ENCODE measurements around the gene AKAP17A.
"Not testable (repeated sequence)": the region's sequence is repeated elsewhere in the genome, so short reads cannot be mapped to it uniquely, and the experiment has no call there.

The AKAP17A gene

GRCh38 chrX:1602299-1602698, 10.9 kb downstream of the AKAP17A start:
- no peak for DNase-seq (ENCODE audit: low read depth)

GRCh38 chrX:1606496-1606895, 15.1 kb downstream of the AKAP17A start:
- no peak for DNase-seq (ENCODE audit: low read depth)

- no peak for DNase-seq (ENCODE audit: low read depth)
These were observed 17.9 kb downstream of the AKAP17A start for GRCh38 chrX:1609311-1609710.

DNA sequence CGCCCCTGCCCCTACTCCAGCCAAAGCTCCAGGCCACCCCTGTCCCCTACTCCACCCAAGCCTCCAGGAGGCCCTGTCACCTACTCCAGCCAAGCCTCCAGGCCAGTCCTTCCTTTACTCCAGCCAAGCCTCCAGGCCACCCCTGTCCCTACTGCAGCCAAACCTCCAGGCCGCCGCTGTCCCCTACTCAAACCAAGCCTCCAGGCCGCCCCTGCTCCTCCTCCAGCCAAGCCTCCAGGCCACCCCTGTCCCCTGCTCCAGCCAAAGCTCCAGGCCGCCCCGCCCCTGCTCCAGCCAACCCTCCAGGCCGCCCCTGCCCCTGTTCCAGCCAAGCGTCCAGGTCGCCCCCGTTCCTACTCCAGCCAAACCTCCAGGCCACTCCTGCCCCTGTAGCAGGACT, 18.4 kb downstream of the AKAP17A start:
- DNase-seq (ENCODE audit: low read depth) = no peak

DNA sequence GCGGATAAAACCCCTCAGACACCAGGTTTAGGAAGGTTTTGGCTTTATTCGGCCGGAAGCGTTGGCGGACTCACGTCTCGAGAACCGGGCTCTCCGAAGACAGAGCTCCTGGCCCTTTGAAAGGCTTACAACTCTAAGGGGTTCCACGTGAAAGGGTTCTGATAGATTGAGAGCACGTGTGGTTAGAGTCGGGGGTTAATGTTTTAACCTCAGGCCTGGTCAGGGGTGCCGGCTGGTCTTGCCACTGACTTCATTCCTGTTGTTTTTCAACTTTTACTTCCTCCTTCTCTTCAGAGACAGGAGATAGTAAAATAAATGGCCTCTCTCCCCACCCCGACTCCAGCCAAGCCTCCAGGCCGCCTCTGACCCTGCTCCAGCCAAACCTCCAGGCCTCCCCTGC, 18.8 kb downstream of the AKAP17A start:
- no peak for DNase-seq (ENCODE audit: low read depth)

DNA sequence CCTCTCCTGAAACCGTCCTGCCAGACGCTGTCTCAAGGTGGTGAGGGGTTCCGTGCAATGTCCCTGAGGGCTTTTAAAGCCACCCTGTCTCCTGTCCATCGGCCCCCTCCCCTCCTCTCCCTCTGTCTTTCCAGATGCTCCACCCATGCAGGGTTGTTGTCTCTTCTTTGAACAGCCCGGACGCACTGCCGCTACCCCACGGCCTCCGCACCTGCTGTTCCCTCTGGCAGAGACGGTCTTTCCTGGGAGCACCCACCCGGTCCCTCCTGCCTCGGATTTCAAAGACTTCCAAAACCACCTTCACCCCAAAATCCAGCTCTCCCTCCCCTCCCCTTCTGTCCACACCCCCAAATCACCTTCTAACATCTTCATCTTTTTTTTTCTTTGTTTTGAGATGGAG, 19.3 kb downstream of the AKAP17A start:
- no peak for DNase-seq (ENCODE audit: low read depth)

DNA sequence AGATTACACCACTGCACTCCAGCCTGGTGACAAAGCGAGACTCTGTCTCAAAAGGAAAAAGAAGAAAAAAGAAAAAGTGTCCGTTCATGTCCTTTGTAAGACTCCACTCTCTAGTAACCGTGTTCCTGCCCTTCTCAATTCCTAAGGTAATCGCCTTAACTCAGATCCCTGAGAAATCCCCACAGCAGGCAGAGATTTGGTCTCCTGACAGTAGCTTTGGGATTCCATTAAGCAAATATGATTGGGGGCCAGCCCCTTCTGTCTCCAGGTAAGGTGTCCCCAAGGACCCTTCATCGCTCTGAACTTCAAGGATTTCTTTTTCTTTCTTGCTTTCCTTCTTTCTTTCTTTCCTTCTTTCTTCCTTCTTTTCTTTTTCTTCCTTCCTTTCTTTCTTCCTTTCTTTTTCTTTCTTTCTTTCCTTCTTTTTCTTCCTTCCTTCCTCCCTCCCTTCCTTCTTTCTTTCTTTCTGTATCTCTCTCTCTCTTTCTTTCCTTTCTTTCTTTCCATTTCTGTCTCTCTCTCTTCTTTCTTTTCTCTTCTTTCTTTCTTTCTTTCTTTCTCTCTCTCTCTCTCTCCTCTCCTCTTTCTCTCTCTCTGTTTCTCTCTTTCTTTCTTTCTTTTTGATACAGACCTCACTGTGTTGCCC, 21.4 kb downstream of the AKAP17A start:
- DNase-seq (ENCODE audit: low read depth) = no peak

DNA sequence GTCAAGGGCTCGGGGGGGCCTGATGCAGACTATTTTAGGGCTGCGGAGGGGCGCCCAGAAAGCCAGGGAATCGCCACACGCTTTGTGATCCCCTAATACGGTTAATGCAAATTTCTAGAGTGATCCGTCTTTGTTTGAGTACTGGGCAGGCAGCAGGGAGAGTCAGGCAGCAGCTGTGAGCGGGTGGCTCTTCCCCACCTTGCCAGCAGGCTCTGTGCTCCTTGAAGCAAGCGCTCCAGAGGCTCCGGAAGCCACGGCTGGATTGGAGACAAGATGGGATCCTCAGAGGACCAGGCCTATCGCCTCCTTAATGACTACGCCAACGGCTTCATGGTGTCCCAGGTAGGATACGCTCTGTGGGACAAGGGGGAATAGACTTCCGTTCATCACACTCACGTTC, 23.5 kb downstream of the AKAP17A start, which contains the start of gene ASMT:
ASMT (plus strand) TSS at position 133 of the 400 bp plus-strand sequence; CDS start at position 274, 141 bp downstream.
- no peak for DNase-seq (ENCODE audit: low read depth)

GRCh38 chrX:1618689-1619088, 27.3 kb downstream of the AKAP17A start:
- no peak for DNase-seq (ENCODE audit: low read depth)

DNA sequence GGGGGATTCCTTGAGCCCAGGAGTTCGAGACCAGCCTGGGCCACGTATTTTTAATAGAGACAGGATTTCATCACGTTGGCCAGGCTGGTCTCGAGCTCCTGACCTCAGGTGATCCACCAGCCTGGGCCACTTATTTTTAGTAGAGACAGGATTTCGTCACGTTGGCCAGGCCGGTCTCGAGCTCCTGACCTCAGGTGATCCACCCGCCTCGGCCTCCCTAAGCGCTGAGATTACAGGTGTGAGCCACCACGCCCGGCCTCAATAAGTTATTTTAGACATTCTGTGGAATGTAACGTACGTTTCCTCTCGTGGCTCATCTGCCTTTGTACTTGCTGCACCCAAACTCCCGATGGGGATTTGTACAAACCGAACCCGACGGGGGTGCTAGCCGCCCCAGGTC, 32.3 kb downstream of the AKAP17A start:
- no peak for DNase-seq (ENCODE audit: low read depth)

DNA sequence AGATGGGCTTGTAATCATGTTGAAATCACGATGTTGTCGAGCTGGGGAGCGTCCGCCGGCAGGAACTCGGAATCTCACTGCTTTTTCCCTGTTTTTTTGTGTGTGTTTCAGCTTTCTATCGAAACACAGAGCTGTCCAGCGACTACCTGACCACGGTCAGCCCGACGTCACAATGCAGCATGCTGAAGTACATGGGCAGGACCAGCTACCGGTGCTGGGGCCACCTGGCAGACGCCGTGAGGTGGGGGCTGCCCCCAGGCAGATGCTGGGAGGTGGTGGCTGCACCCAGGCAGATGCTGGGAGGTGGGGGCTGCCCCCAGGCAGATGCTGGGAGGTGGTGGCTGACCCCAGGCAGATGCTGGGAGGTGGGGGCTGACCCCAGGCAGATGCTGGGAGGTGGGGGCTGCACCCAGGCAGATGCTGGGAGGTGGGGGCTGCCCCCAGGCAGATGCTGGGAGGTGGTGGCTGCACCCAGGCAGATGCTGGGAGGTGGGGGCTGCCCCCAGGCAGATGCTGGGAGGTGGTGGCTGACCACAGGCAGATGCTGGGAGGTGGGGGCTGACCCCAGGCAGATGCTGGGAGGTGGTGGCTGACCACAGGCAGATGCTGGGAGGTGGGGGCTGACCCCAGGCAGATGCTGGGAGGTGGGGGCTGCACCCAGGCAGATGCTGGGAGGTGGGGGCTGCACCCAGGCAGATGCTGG, 32.9 kb downstream of the AKAP17A start:
- not testable (repeated sequence) for DNase-seq (ENCODE audit: low read depth)

DNA sequence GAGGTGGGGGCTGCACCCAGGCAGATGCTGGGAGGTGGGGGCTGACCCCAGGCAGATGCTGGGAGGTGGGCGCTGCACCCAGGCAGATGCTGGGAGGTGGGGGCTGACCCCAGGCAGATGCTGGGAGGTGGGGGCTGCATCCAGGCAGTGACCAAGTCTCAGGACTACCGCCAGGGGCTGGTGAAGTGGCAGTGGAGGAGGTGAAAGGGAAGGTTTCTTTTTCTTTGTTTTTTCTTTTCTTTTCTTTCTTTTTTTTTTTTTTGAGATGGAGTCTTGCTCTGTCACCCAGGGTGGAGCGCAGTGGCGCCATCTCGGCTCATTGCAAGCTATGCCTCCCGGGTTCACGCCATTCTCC, 33.4 kb downstream of the AKAP17A start:
- not testable (repeated sequence) for DNase-seq (ENCODE audit: low read depth)

DNA sequence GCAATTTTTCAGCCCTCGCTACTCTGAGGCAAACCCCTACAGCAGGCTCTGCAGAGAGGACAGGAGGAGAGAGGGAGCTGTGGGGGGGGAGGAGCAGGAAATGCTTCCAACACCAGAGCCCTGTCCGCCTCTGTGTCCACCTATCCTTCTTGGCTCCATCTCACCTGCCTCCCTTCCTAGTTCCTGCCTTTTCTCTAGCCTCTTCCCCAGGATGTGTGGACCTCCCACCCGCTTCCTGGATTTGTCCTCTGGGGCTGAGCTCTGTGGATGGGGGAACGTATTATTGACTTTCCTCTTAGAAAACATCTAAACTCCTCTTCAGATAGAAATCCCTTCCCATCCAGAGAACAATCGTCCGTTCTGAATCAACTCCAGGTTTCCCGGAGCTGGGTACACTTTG, 37.8 kb downstream of the AKAP17A start:
- no peak for DNase-seq (ENCODE audit: low read depth)

GRCh38 chrX:1646009-1646408, 54.6 kb downstream of the AKAP17A start:
- DNase-seq (ENCODE audit: low read depth) = no peak

- DNase-seq (ENCODE audit: low read depth) = no peak
These were observed 58.2 kb downstream of the AKAP17A start for GRCh38 chrX:1649621-1650020.
